ENCODE measurements around the gene GNAT2. TPM values are rescaled to one million over a fixed set of nuclear protein-coding genes. Genes with fewer than 3 reads are reported as not detected.

The GNAT2 gene
- total RNA-seq, 1 donor = 0.43 TPM

DNA sequence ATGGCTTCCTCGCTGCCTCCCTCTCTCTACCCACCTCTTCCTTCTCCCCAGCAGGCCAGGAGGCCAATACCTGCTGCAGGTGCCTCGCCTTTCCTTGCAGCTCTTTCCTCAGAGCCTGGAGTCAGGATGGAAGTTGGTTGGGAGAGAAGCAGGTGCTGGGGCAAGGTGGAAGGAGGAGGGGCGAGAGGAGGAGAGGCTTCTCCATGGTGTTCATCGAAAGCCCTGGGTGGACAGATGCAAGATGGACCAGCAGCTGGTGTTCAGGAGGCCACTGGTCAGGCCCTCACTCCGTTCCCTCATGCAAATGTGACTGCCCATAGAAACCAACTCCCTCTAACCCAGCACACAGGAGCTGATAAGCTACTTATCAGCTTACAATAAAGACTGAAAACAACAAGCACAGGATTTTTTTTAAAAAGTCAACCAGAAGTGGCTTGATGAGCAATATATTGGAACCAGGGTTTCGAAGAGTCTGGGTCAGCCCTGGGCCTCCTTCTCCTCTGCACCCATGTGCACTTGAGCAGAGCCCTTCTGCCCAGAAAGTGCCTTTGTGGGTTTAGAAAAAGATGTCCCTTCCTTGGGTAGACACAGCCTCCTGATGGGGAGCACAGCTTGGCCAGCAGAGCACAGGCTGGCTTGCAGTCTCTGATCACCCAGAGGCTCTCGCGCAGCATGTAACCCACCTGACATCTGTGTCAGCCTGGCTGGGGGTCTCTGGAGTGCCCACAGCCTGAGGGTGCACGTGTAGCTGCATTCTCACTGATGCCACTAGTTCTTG, 19.8 kb upstream of the GNAT2 start:
- TF ChIP-seq, protein P1, sequence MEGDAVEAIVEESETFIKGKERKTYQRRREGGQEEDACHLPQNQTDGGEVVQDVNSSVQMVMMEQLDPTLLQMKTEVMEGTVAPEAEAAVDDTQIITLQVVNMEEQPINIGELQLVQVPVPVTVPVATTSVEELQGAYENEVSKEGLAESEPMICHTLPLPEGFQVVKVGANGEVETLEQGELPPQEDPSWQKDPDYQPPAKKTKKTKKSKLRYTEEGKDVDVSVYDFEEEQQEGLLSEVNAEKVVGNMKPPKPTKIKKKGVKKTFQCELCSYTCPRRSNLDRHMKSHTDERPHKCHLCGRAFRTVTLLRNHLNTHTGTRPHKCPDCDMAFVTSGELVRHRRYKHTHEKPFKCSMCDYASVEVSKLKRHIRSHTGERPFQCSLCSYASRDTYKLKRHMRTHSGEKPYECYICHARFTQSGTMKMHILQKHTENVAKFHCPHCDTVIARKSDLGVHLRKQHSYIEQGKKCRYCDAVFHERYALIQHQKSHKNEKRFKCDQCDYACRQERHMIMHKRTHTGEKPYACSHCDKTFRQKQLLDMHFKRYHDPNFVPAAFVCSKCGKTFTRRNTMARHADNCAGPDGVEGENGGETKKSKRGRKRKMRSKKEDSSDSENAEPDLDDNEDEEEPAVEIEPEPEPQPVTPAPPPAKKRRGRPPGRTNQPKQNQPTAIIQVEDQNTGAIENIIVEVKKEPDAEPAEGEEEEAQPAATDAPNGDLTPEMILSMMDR (IDR thresholded peaks at IDR 0.05; ENCODE audit: insufficient read depth, low read depth, low read length) = no peak
- no peak overlapping the region for H3K4me3 ChIP-seq (ENCODE audit: low read depth, low read length)
- no peak for DNase-seq (ENCODE audit: low read depth)

DNA sequence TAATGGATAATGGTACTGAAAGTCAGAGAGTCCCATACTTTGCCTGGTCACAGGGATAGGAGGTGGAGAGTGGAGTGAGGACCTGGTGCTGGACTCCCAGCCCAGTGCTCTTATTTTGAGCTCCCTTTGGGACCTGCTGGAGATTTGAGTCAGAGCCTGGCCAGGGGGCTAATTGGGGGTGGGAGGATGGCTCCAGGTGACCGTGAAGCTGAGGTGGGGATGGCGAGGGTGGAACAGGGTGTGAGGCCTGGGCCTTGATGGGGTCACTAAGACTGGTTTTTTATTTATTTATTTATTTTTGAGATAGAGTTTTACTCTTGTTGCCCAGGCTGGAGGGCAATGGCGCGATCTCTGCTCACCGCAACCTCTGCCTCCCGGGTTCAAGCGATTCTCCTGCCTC, 18.0 kb upstream of the GNAT2 start:
- TF ChIP-seq, protein P1 (IDR thresholded peaks at IDR 0.05; ENCODE audit: insufficient read depth, low read depth, low read length) = no peak
- no peak for DNase-seq (ENCODE audit: low read depth)
- no peak overlapping the region for H3K4me3 ChIP-seq (ENCODE audit: low read depth, low read length)

DNA sequence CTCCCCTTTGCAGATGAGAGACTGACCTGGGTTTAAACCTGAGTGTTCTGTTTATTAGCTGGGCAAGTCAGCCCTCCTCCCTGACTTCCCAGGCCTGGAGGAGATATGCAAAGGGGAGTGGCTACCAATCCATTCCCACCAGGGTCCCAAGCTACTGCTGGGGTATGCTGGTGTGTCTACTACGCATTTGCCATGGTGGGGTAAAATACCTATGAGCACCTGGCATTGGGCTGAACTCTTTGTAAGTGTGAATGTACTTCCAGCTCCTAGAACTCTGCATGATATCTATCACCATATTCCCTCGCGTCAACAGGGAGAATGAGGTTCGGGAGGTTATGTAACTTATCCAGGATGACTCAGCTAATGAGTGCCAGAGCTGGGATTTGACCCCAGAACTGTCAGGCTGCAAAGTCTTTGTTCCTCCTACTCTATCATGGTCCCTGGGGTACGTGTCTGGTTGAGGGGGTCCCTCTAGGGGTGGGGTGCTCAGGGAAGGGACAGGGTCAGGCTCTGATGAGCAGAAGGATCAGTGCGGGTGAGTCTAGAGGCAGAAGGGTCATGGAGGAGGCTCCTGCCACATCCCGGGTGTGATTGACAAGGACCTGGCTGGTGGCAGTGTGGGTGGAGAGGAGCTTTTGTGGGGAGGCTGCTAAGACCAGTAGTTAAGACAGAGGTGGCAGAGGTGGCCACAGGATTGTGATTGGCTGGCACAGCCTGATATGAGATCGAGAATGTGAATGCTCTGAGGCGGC, 17.0 kb upstream of the GNAT2 start:
- no peak overlapping the region for H3K4me3 ChIP-seq (ENCODE audit: low read depth, low read length)
- TF ChIP-seq, protein P1 (IDR thresholded peaks at IDR 0.05; ENCODE audit: insufficient read depth, low read depth, low read length) = no peak
- DNase-seq (ENCODE audit: low read depth) = peak; percentile 81

DNA sequence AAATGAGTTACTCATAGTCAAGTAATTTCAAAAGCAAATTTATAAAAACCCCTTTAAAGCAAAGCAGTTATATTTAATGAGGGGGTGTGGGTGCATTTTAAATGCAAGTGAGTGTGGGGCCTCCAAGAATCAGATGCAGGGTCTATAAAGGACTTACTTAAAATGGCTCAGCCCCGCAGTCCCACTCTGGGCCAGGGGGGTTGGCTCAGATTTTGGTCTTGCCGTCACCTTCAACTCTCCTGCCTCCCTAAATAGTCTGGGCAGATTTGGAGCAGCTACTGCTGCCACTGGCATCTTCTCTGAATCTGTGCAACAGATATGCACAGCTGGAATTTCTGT, 16.4 kb upstream of the GNAT2 start:
- H3K4me3 ChIP-seq (ENCODE audit: low read depth, low read length) = no peak overlapping the region
- DNase-seq (ENCODE audit: low read depth) = no peak

DNA sequence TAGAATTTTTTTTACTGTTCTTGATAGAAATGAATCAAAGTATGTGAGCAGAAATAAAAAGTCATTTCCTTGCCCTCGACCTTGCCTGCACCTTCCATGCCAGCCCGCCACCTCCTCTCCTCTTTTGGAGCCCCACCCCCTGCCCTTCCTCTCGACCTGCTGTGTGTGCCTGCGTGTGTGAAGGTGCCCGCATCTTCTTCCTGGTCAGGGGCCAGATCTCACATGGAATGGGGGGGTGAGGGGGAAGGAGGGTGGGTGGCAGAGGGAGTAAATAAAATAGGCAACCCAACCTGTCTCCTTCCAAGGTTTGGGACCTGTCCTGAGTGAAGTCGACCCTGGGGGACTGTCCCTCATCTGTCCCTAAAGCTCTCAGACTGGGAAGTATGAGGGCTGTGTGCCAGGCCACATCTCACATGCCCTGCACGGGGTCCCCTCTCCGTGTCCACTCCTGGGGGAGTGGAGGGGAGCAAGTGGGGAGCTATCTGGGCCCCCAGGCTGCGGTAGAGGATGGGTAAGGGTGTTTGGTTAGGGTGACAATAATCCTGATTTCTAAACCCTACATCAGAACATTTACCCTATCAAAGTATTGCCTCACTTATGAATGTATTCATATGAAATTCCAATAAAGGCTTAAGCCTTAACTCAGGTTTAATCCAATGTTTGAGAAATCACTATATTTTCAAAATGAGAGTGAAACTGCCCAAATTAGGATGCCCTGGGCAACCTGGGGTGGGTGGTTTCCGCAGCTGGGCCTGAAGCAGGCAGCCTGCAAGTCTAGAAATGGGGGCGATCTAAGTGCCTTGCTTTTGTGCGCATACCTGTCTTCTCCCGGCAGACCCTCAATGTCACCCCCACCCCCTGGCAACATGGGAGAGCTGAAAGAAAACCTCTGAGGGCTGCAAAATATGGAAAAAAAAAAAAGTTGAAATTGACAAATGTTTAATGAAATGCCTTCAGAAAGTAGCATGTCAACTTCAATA, 15.6 kb upstream of the GNAT2 start:
- TF ChIP-seq, protein P1 (IDR thresholded peaks at IDR 0.05; ENCODE audit: insufficient read depth, low read depth, low read length) = no peak
- H3K4me3 ChIP-seq (ENCODE audit: low read depth, low read length) = no peak overlapping the region
- no peak for DNase-seq (ENCODE audit: low read depth)

More for the DNA sequence above, 16.4 kb upstream of the GNAT2 start:
- TF ChIP-seq, protein P1 (IDR thresholded peaks at IDR 0.05; ENCODE audit: insufficient read depth, low read depth, low read length) = no peak

DNA sequence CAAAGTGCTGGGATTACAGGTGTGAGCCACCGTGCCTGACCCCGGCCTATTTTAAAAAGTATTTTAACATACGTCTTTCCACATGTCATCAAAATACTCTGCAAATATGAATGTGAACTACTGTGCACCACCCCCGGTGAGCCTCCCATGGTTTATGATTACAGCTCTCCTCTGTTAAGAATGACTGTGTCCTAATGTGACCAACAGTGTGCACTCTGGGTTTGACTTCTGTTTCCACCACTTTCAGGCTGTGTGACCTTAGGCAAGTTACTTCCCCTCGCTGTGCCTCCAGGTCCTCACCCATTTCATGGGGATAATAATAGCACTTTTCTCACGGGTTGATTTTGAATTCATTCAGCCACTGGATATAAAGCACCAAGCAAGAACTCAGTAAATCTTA, 14.9 kb upstream of the GNAT2 start:
- no peak for DNase-seq (ENCODE audit: low read depth)
- H3K4me3 ChIP-seq (ENCODE audit: low read depth, low read length) = no peak overlapping the region
- TF ChIP-seq, protein P1 (IDR thresholded peaks at IDR 0.05; ENCODE audit: insufficient read depth, low read depth, low read length) = no peak

Measured in fibroblast of villous mesenchyme (primary cell).